Measurements from ENCODE around the gene OSBPL5.

Gene OSBPL5

DNA sequence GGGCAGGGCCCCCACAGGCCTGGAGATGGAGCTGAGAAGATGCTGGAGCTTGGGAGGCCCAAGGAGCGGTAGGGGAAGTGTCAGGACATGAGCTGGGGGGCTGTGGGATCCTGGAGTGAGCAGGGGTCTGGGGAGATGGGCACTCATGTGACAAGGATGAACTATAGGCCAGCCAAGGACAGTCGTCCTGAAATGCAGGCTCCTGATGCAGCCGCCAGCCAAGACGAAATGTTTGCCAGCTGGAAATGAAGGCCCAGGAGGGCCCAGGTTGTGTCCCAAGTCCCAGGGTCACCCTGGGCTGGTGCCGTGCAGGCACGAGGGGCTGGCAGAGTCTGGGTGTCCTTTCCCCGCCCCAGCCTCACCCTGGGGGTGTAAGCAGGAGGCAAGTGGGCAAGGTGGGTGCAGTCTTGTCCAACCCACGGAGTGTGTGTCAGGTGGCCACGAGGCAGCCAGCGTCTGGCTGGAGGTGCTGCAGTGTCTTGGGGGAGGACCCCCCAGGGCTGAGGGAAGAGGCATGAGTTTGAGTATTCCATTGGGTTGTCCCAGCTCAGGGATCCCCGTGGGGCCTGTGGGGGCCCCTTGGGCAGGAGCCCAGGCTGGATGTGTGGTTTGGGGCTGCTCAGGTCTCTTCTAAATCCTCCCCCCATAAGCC lies 32.1 kb upstream of the OSBPL5 start:
- TF ChIP-seq EZH2phosphoT487 (IDR thresholded peaks at IDR 0.05; ENCODE audit: borderline replicate concordance), result no peak
- TF ChIP-seq, protein P1, sequence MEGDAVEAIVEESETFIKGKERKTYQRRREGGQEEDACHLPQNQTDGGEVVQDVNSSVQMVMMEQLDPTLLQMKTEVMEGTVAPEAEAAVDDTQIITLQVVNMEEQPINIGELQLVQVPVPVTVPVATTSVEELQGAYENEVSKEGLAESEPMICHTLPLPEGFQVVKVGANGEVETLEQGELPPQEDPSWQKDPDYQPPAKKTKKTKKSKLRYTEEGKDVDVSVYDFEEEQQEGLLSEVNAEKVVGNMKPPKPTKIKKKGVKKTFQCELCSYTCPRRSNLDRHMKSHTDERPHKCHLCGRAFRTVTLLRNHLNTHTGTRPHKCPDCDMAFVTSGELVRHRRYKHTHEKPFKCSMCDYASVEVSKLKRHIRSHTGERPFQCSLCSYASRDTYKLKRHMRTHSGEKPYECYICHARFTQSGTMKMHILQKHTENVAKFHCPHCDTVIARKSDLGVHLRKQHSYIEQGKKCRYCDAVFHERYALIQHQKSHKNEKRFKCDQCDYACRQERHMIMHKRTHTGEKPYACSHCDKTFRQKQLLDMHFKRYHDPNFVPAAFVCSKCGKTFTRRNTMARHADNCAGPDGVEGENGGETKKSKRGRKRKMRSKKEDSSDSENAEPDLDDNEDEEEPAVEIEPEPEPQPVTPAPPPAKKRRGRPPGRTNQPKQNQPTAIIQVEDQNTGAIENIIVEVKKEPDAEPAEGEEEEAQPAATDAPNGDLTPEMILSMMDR (conservative IDR thresholded peaks at IDR 0.05; ENCODE audit: low read length), result no peak
- H3K4me2 ChIP-seq (ENCODE audit: low read depth, low read length, poor library complexity, severe bottlenecking), result no peak overlapping the region
- no peaks in the 10 kb centered on the region for H3K79me2 ChIP-seq (ENCODE audit: insufficient read depth, low read length)
- H3K36me3 ChIP-seq (ENCODE audit: insufficient read depth, low read length), result no peaks in the 10 kb centered on the region
- no peaks in the 10 kb centered on the region for H4K20me1 ChIP-seq (ENCODE audit: insufficient read depth, low read length, poor library complexity, severe bottlenecking)
- no peaks in the 10 kb centered on the region for H3K9me3 ChIP-seq (ENCODE audit: insufficient read depth, low read depth, low read length)
- no peak overlapping the region for H3K9ac ChIP-seq (ENCODE audit: low read depth, low read length, poor library complexity, severe bottlenecking)
- no peaks in the 10 kb centered on the region for H3K9me2 ChIP-seq (replicated peaks; ENCODE audit: low read depth, low read length)
- H3K4me3 ChIP-seq (ENCODE audit: low read length, poor library complexity, severe bottlenecking), result no peak overlapping the region
- no peaks in the 10 kb centered on the region for H3F3A ChIP-seq (ENCODE audit: low read depth)
- H3K4me1 ChIP-seq (ENCODE audit: insufficient read depth, low read length, poor library complexity, severe bottlenecking), result peaks cover 6% of the 10 kb centered on the region
- H3K27me3 ChIP-seq (ENCODE audit: insufficient read depth, low read length, poor library complexity, severe bottlenecking), result no peaks in the 10 kb centered on the region
- no peak overlapping the region for H2AFZ ChIP-seq (ENCODE audit: low read length)

DNA sequence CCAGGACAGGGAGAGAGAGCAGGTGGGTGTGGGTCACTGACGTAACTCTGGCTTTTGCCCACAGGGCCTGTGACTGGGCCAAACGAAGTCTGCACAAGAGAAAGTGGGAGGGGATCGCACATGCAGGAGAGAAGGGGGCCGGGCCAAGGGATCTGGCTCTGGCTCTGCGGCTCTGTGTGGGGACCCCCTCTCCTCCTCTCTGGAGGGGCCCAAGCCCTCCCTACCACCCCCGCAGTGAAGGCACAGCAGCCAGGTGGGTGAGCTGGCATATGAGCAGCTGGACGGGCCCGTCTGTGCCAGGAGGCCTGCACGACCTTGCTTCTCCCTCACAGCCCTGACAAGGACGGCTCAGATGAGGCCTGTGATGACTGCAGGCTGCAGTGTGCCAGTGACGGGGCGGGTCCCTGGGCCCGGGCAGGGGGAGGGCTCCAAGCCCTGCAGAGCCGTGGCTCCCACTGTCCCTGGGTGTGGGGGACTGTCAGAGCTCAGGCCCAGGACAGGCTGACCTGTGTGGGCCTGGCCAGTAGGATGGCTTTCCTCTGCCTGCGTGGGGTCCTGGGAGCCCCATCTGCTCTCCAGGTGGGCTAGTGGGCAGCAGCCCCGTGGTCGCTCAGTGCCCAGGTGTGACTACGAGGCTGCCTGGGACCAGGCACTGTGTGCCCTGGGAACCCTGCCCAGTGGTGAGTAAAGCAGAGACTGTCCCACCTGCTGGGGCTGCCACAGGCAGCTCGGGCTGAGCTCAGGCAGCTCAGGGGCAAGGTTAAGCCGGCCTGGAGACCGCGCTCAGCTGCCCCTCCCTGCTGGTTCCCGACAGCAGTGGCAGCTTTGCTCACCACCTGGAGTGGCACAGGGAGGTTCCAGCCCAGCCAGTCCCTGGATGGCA lies 31.3 kb upstream of the OSBPL5 start:
- Histone ChIP-seq H3K79me2 (ENCODE audit: insufficient read depth, low read length) (no peaks in the 10 kb centered on the region), H3K4me2 (ENCODE audit: low read depth, low read length, poor library complexity, severe bottlenecking) (no peak overlapping the region), H3K4me1 (ENCODE audit: insufficient read depth, low read length, poor library complexity, severe bottlenecking) (no peaks in the 10 kb centered on the region), H3F3A (ENCODE audit: low read depth) (no peaks in the 10 kb centered on the region), H3K9me3 (ENCODE audit: insufficient read depth, low read depth, low read length) (no peaks in the 10 kb centered on the region), H2AFZ (ENCODE audit: low read length) (no peak overlapping the region), H3K4me3 (ENCODE audit: low read length, poor library complexity, severe bottlenecking) (no peak overlapping the region), H4K20me1 (ENCODE audit: insufficient read depth, low read length, poor library complexity, severe bottlenecking) (no peaks in the 10 kb centered on the region), H3K36me3 (ENCODE audit: insufficient read depth, low read length) (no peaks in the 10 kb centered on the region), H3K9me2 (replicated peaks; ENCODE audit: low read depth, low read length) (no peaks in the 10 kb centered on the region), H3K9ac (ENCODE audit: low read depth, low read length, poor library complexity, severe bottlenecking) (no peak overlapping the region), H3K27me3 (ENCODE audit: insufficient read depth, low read length, poor library complexity, severe bottlenecking) (no peaks in the 10 kb centered on the region)
- TF ChIP-seq, protein P1 (conservative IDR thresholded peaks at IDR 0.05; ENCODE audit: low read length), result no peak
- TF ChIP-seq EZH2phosphoT487 (IDR thresholded peaks at IDR 0.05; ENCODE audit: borderline replicate concordance), result no peak

DNA sequence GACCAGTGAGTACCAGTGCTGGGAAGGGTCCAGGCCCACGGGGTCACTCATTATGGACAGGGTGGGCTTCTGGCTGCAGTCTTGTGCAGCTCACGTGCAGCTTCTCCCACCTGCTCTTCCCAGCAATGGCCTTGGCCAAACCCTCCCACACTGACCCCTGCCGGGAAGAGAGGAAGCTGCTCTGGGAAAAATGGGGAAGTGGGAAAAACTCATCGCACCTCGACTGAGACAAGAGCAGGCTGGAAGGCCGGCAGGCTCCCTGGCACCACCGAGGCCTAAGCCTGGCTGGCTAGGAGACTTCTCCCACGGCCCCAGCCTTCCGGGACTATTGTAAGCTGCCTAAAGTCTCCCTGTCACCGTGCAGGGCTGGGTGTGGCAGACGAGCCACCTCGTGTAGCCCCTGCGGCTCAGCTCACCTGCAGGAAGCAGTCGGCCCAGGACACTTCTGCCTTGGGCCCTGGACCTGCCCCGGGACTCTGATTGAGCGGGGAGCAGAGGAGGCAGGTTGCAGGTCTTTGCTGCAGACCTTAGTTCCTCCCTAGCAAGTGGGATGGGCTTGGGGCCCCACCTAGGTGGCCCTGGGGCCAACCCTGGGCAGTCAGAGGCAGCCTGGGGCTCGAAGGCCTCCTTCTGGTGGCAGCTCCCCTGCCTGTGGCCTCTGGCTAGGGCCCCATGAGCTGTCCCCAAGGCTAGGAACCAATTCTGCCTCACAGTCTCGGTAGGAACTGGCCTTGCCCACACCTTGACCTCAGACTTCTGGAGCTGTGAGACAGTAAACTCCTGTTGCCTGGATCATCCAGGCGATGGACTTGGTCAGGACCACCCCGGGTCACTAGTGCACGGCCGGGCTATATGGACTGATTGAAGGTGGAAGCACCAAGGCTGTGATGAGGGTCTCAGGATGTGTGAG lies 30.4 kb upstream of the OSBPL5 start:
- Histone ChIP-seq H3K9ac (ENCODE audit: low read depth, low read length, poor library complexity, severe bottlenecking) (no peak overlapping the region), H3K27me3 (ENCODE audit: insufficient read depth, low read length, poor library complexity, severe bottlenecking) (no peaks in the 10 kb centered on the region), H3K4me3 (ENCODE audit: low read length, poor library complexity, severe bottlenecking) (no peak overlapping the region), H3K4me2 (ENCODE audit: low read depth, low read length, poor library complexity, severe bottlenecking) (no peak overlapping the region), H2AFZ (ENCODE audit: low read length) (no peak overlapping the region), H3K9me3 (ENCODE audit: insufficient read depth, low read depth, low read length) (no peaks in the 10 kb centered on the region), H3K36me3 (ENCODE audit: insufficient read depth, low read length) (no peaks in the 10 kb centered on the region), H3K79me2 (ENCODE audit: insufficient read depth, low read length) (no peaks in the 10 kb centered on the region), H3K9me2 (replicated peaks; ENCODE audit: low read depth, low read length) (no peaks in the 10 kb centered on the region), H3F3A (ENCODE audit: low read depth) (no peaks in the 10 kb centered on the region), H4K20me1 (ENCODE audit: insufficient read depth, low read length, poor library complexity, severe bottlenecking) (no peaks in the 10 kb centered on the region), H3K4me1 (ENCODE audit: insufficient read depth, low read length, poor library complexity, severe bottlenecking) (no peaks in the 10 kb centered on the region)
- TF ChIP-seq, protein P1 (conservative IDR thresholded peaks at IDR 0.05; ENCODE audit: low read length), result no peak
- no peak for TF ChIP-seq EZH2phosphoT487 (IDR thresholded peaks at IDR 0.05; ENCODE audit: borderline replicate concordance)

Data from Loucy (cell line).